Keratinocyte (primary cell): ENCODE results near the gene SENP5. TPM values are rescaled to one million over a fixed set of nuclear protein-coding genes. Genes with fewer than 3 reads are reported as not detected.

Experiments used
- DNase-seq: peaks from one replicate; pipeline ENCODE4 v3.0.0-alpha.2; 2011; ENCODE audit warnings: low read depth, missing footprints, low spot score
- FAIRE-seq: peaks from 2 replicates; lab custom pipeline; 2011; peaks lifted over from hg19 to GRCh38; lab: Jason Lieb, UNC
- H2AFZ ChIP-seq: 2 replicates; pipeline ENCODE4 v1.6.0; 2012; ENCODE audit warnings: low read length, control low read depth, inconsistent platforms; ENCODE audit not compliant: control insufficient read depth
- H3K27ac ChIP-seq: 2 replicates; pipeline ENCODE4 v1.5.1; 2011; ENCODE audit warnings: low read length; ENCODE audit not compliant: control insufficient read depth, insufficient read depth
- H3K27me3 ChIP-seq: 3 replicates; pipeline ENCODE4 v1.6.0; 2011; ENCODE audit warnings: low read length; ENCODE audit not compliant: control insufficient read depth, insufficient read depth; ENCODE audit errors: extremely low read depth
- H3K36me3 ChIP-seq, 2 experiments: 2 replicates in 1 of 2; 3 replicates in 1 of 2; pipeline ENCODE4 v1.5.1; 2011; ENCODE audit warnings: low read length in 2 of 2, mild to moderate bottlenecking in 1 of 2; ENCODE audit not compliant: control insufficient read depth in 2 of 2, insufficient read depth in 2 of 2; ENCODE audit errors: extremely low read depth in 1 of 2
- H3K4me1 ChIP-seq: 3 replicates; pipeline ENCODE4 v1.5.1; 2011; ENCODE audit warnings: low read length; ENCODE audit not compliant: control insufficient read depth, insufficient read depth; ENCODE audit errors: extremely low read depth
- H3K4me2 ChIP-seq: 3 replicates; pipeline ENCODE4 v1.6.0; 2011; ENCODE audit warnings: low read depth, low read length; ENCODE audit not compliant: control insufficient read depth, insufficient read depth; ENCODE audit errors: extremely low read depth
- H3K4me3 ChIP-seq, 3 experiments: fragments of 200-600 bp in 1 of 3; sonication (generic) in 1 of 3; 2 replicates in 2 of 3; 3 replicates in 1 of 3; pipeline ENCODE4 v1.5.1; 2011 to 2016; ENCODE audit warnings: low read length in 3 of 3, mild to moderate bottlenecking in 3 of 3, control low read depth in 2 of 3, inconsistent platforms in 1 of 3, low read depth in 1 of 3, mixed read lengths in 1 of 3, mixed run types in 1 of 3, moderate library complexity in 1 of 3; ENCODE audit not compliant: control insufficient read depth in 2 of 3, insufficient read depth in 2 of 3; ENCODE audit errors: extremely low read depth in 1 of 3
- H3K79me2 ChIP-seq: 2 replicates; pipeline ENCODE4 v1.6.0; 2012; ENCODE audit warnings: low read length; ENCODE audit not compliant: control insufficient read depth, insufficient read depth
- H3K9ac ChIP-seq: 3 replicates; pipeline ENCODE4 v1.6.0; 2011; ENCODE audit warnings: low read length; ENCODE audit not compliant: control insufficient read depth, insufficient read depth; ENCODE audit errors: extremely low read depth
- H3K9me1 ChIP-seq: 3 replicates; pipeline ENCODE4 v1.6.0; 2011; ENCODE audit warnings: low read length; ENCODE audit not compliant: control insufficient read depth, insufficient read depth; ENCODE audit errors: extremely low read depth
- H3K9me3 ChIP-seq: 2 replicates; pipeline ENCODE4 v1.5.1; 2012; ENCODE audit warnings: low read depth, low read length; ENCODE audit not compliant: control insufficient read depth
- H4K20me1 ChIP-seq: 3 replicates; pipeline ENCODE4 v1.6.0; 2011; ENCODE audit warnings: low read length; ENCODE audit not compliant: control insufficient read depth, insufficient read depth; ENCODE audit errors: extremely low read depth
- EZH2 ChIP-seq: IDR thresholded peaks from one replicate; pipeline ENCODE4 v1.6.1; 2012; ENCODE audit warnings: inconsistent platforms, mild to moderate bottlenecking, low read length, moderate library complexity
- dilution Hi-C: fragments of 300-500 bp; cut with MboI; formaldehyde crosslinking; loops from one replicate; pipeline ENCODE4 v1.7.0; 2020; ENCODE audit warnings: low sequenced_read_pairs; ENCODE audit not compliant: extremely low pct_ligation_motif_present
- polyA plus RNA-seq, 5 experiments: library from polyadenylated mRNA; depleted of rRNA in 3 of 5; stranded (reverse) in 3 of 5; stranded (forward) in 1 of 5; unstranded in 1 of 5; fragments of >200 nt; gene quantifications; 1 replicate in 1 of 5; 2 replicates in 3 of 5; 3 replicates in 1 of 5; pipeline versions ENCODE4 v1.2.1 to v1.2.3, GENCODE V29; 2011 to 2012; ENCODE audit warnings: missing spikeins in 2 of 5, low read depth in 1 of 5, low replicate concordance in 1 of 5
- TF ChIP-seq, protein P1 (sequence below), 3 experiments: IDR thresholded peaks in 1 of 3; conservative IDR thresholded peaks in 1 of 3; optimal IDR thresholded peaks in 1 of 3; 2 replicates in 2 of 3; 3 replicates in 1 of 3; pipeline versions ENCODE3 to v1.5.1; 2011; ENCODE audit warnings: low read length in 3 of 3, mild to moderate bottlenecking in 3 of 3, moderate library complexity in 2 of 3, control low read depth in 1 of 3, inconsistent platforms in 1 of 3; ENCODE audit not compliant: insufficient read depth in 2 of 3; ENCODE audit errors: extremely low read depth in 1 of 3

The SENP5 gene
- polyA plus RNA-seq, 1 donor (not counting 4 experiments of a cell fraction or from before 2014, with no cell fraction given), result 16.5 TPM

DNA sequence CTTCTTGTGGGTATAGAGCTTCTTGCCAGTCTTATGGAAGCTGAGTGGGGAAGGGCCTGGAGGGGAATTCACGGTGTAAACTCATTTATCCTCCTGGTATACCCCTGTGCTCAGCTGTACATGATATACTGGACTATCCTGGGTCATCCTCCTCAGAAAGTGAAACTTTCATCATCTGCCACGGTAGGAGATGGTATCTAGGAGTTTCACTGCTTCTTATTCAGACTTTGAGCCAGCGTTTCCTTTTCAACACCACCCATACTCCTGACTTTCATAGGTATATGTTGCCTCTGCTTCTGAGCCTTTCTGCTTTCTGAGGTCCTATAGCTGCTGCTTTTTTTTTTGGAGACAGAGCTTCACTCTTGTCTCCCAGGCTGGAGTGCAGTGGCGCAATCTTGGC is 15.6 kb downstream of the SENP5 start:
- Histone ChIP-seq H3K27me3 (no peaks in the 10 kb centered on the region), H4K20me1 (peaks cover 5% of the 10 kb centered on the region), H3K4me1 (no peaks in the 10 kb centered on the region), H3K27ac (no peak overlapping the region), H3K79me2 (peaks cover 81% of the 10 kb centered on the region), H3K4me3 (no peak overlapping the region), H3K9ac (no peak overlapping the region), H3K9me3 (no peaks in the 10 kb centered on the region), H2AFZ (no peak overlapping the region), H3K4me2 (no peak overlapping the region), H3K36me3 (peaks cover 6 to 25% of the 10 kb centered on the region in 2 experiments), H3K9me1 (no peaks in the 10 kb centered on the region)
- dilution Hi-C loops, result no loop called here
- no peak for TF ChIP-seq EZH2
- TF ChIP-seq, protein P1, sequence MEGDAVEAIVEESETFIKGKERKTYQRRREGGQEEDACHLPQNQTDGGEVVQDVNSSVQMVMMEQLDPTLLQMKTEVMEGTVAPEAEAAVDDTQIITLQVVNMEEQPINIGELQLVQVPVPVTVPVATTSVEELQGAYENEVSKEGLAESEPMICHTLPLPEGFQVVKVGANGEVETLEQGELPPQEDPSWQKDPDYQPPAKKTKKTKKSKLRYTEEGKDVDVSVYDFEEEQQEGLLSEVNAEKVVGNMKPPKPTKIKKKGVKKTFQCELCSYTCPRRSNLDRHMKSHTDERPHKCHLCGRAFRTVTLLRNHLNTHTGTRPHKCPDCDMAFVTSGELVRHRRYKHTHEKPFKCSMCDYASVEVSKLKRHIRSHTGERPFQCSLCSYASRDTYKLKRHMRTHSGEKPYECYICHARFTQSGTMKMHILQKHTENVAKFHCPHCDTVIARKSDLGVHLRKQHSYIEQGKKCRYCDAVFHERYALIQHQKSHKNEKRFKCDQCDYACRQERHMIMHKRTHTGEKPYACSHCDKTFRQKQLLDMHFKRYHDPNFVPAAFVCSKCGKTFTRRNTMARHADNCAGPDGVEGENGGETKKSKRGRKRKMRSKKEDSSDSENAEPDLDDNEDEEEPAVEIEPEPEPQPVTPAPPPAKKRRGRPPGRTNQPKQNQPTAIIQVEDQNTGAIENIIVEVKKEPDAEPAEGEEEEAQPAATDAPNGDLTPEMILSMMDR (optimal IDR thresholded peaks at IDR 0.05 in 1 of 3, IDR thresholded peaks at IDR 0.05 in 1 of 3, conservative IDR thresholded peaks at IDR 0.05 in 1 of 3; ENCODE audit: extremely low read depth in 1 of 3, insufficient read depth in 2 of 3, low read length in 3 of 3), result no peak
- no peak for DNase-seq
- FAIRE-seq, result no peak

DNA sequence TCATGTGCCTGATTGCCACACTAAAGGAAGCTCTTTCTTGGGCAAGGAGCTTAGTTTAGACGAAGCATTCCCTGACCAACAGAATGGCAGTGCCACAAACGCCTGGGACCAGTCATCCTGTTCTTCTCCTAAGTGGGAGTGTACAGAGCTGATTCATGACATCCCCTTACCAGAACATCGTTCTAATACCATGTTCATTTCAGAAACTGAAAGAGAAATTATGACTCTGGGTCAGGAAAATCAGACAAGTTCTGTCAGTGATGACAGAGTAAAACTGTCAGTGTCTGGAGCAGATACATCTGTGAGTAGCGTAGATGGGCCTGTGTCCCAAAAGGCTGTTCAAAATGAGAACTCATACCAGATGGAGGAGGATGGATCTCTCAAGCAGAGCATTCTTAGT is 18.4 kb downstream of the SENP5 start:
- no peak for FAIRE-seq
- Histone ChIP-seq H3K79me2 (peaks cover 68% of the 10 kb centered on the region), H3K9ac (no peak overlapping the region), H3K9me1 (no peaks in the 10 kb centered on the region), H3K4me2 (no peak overlapping the region), H3K27ac (no peak overlapping the region), H3K4me1 (no peaks in the 10 kb centered on the region), H4K20me1 (peaks cover 5% of the 10 kb centered on the region), H3K27me3 (no peaks in the 10 kb centered on the region), H3K4me3 (no peak overlapping the region), H3K36me3 (peaks cover 6 to 32% of the 10 kb centered on the region in 2 experiments), H3K9me3 (no peaks in the 10 kb centered on the region), H2AFZ (no peak overlapping the region)
- dilution Hi-C loops, result no loop called here
- no peak for DNase-seq
- TF ChIP-seq EZH2, result no peak
- TF ChIP-seq, protein P1 (optimal IDR thresholded peaks at IDR 0.05 in 1 of 3, IDR thresholded peaks at IDR 0.05 in 1 of 3, conservative IDR thresholded peaks at IDR 0.05 in 1 of 3; ENCODE audit: extremely low read depth in 1 of 3, insufficient read depth in 2 of 3, low read length in 3 of 3), result no peak
